Measurements from ENCODE around the gene LCA5L. TPM values are rescaled to one million over a fixed set of nuclear protein-coding genes. Genes with fewer than 3 reads are reported as not detected.

The LCA5L gene
- total and polyA plus RNA-seq, 2 donors (not counting 1 experiment from before 2014, with no cell fraction given), result 0.62 TPM; not detected in 1

- intact Hi-C loops (cut with micrococcal nuclease), result no loop called here
- CTCF ChIA-PET, result interaction anchor here (0.6 to 0.8 kb wide), 2 partner anchors 16 to 28 kb away, joined by 3 to 5 read pairs; no protein-coding TSS in a partner anchor
- POLR2A ChIA-PET, result no interaction called here
These were observed 86.2 kb downstream of the LCA5L start for GRCh38 chr21:39359382-39359781.

More at GRCh38 chr21:39359382-39359781, 86.2 kb downstream of the LCA5L start:
- TF ChIP-seq CTCF (IDR thresholded peaks at IDR 0.05) (no peak), EZH2 (IDR thresholded peaks at IDR 0.05; ENCODE audit: borderline replicate concordance, insufficient read depth, low read depth, low read length, poor library complexity, severe bottlenecking) (no peak)
- no peaks in the 10 kb centered on the region for H4K20me1 ChIP-seq (ENCODE audit: control insufficient read depth, insufficient read depth, low read length, poor library complexity, severe bottlenecking)
- peaks cover 22% of the 10 kb centered on the region for H3K27me3 Mint-ChIP-seq
- no peaks in the 10 kb centered on the region for H3K4me1 Mint-ChIP-seq
- no peak overlapping the region for H3K27ac Mint-ChIP-seq
- no peak for DNase-seq
- H3K4me3 Mint-ChIP-seq, result no peak overlapping the region
- H3K4me1 ChIP-seq (ENCODE audit: control insufficient read depth in 2 of 2, insufficient read depth in 2 of 2, low read length in 2 of 2), result no peaks in the 10 kb centered on the region
- no peak for ATAC-seq (ENCODE audit: low read depth)
- H2AFZ ChIP-seq (ENCODE audit: insufficient read depth, low read depth, low read length, poor library complexity, severe bottlenecking), result no peak overlapping the region
- H3K4me3 ChIP-seq (ENCODE audit: control extremely low read depth in 1 of 5, extremely low read depth in 1 of 5, insufficient read depth in 1 of 5, low read depth in 2 of 5, low read length in 4 of 5), result no peak overlapping the region
- H3K27ac ChIP-seq (ENCODE audit: low read length in 2 of 2), result no peak overlapping the region
- no peaks in the 10 kb centered on the region for H3K9me3 ChIP-seq (ENCODE audit: control extremely low read depth in 1 of 3, control insufficient read depth in 2 of 3, insufficient read depth in 1 of 3, low read length in 2 of 3)
- H3K79me2 ChIP-seq (ENCODE audit: control insufficient read depth, insufficient read depth, low read length), result no peaks in the 10 kb centered on the region
- no peak overlapping the region for H3K9ac ChIP-seq (ENCODE audit: low read length)
- H3K27me3 ChIP-seq (replicated peaks in 1 of 4; ENCODE audit: control extremely low read depth in 1 of 4, control insufficient read depth in 3 of 4, insufficient read depth in 4 of 4, low read length in 3 of 4), result peaks cover 0 to 5% (median 0%) of the 10 kb centered on the region in 4 experiments
- 87% methylated on average over 2 of the region's 4 CpGs for WGBS (ENCODE audit: insufficient coverage)
- H3K9me3 Mint-ChIP-seq (ENCODE audit: insufficient read depth), result no peaks in the 10 kb centered on the region
- no peaks in the 10 kb centered on the region for H3K36me3 ChIP-seq (replicated peaks in 1 of 2; ENCODE audit: control extremely low read depth in 1 of 2, control insufficient read depth in 1 of 2, extremely low read depth in 1 of 2, insufficient read depth in 2 of 2, low read length in 1 of 2)
- no peak overlapping the region for H3K4me2 ChIP-seq (replicated peaks; ENCODE audit: low read depth, low read length, poor library complexity, severe bottlenecking)

Small RNA genes within 50 kb of the gene (small RNA-seq; reads per million reads assigned to genes)
- not detected for gene MIR6508 (ENCODE audit: insufficient read length, low read depth, low replicate concordance)

Other genes starting within 250 kb of the LCA5L start
- gene BRWD1, start 132.1 kb downstream of the LCA5L start, total RNA-seq, result 90.8 and 93.9 TPM in 2 replicates
- gene BRWD1, start 132.1 kb downstream of the LCA5L start, polyA plus RNA-seq, result 9.4 and 21.0 TPM in 2 replicates
- gene HMGN1, start 96.7 kb downstream of the LCA5L start, total RNA-seq, result 297 and 317 TPM in 2 replicates
- gene HMGN1, start 96.7 kb downstream of the LCA5L start, polyA plus RNA-seq, result 117 and 328 TPM in 2 replicates
- gene SH3BGR, start 6.2 kb upstream of the LCA5L start, total RNA-seq, result 1.0 and 1.7 TPM in 2 replicates
- 0.21 and 1.1 TPM in 2 replicates for gene SH3BGR, start 6.2 kb upstream of the LCA5L start, polyA plus RNA-seq
- gene B3GALT5, start 167.2 kb upstream of the LCA5L start, total RNA-seq, result not detected in 2 replicates
- gene B3GALT5, start 167.2 kb upstream of the LCA5L start, polyA plus RNA-seq, result not detected in 2 replicates

All from B cell (primary cell).